HUES48 (cell line): Measurements from ENCODE around the gene CD40LG.

Source experiments
- H3K27ac ChIP-seq: one replicate; pipeline ENCODE4 v1.7.0; 2013; ENCODE audit warnings: low read depth, low read length, inconsistent platforms
- H3K27me3 ChIP-seq: 2 replicates; pipeline ENCODE4 v1.6.1; 2013; ENCODE audit warnings: mild to moderate bottlenecking, low read length; ENCODE audit not compliant: control insufficient read depth, insufficient read depth
- H3K36me3 ChIP-seq: 2 replicates; pipeline ENCODE4 v1.6.1; 2013; ENCODE audit warnings: low read length; ENCODE audit not compliant: control insufficient read depth, insufficient read depth
- H3K4me1 ChIP-seq: 2 replicates; pipeline ENCODE4 v1.6.1; 2013; ENCODE audit warnings: mild to moderate bottlenecking, low read length; ENCODE audit not compliant: control insufficient read depth, insufficient read depth
- H3K4me3 ChIP-seq: 2 replicates; pipeline ENCODE4 v1.5.1; 2013; ENCODE audit warnings: mild to moderate bottlenecking, low read depth, low read length
- H3K9ac ChIP-seq: 2 replicates; pipeline ENCODE4 v1.6.1; 2013; ENCODE audit warnings: mild to moderate bottlenecking, low read depth, low read length, moderate library complexity
- H3K9me3 ChIP-seq: 2 replicates; pipeline ENCODE4 v1.6.1; 2013; ENCODE audit warnings: low read length; ENCODE audit not compliant: control insufficient read depth, insufficient read depth

CD40LG gene

GRCh38 chrX:136625246-136625645 lies 22.7 kb upstream of the CD40LG start:
- Histone ChIP-seq H3K9ac (no peak overlapping the region), H3K4me1 (no peaks in the 10 kb centered on the region), H3K27me3 (peaks cover 4% of the 10 kb centered on the region; the same call in 1 of the 2 replicates), H3K27ac (no peak overlapping the region), H3K36me3 (no peaks in the 10 kb centered on the region), H3K4me3 (no peak overlapping the region), H3K9me3 (no peaks in the 10 kb centered on the region)

GRCh38 chrX:136626237-136626636 lies 21.7 kb upstream of the CD40LG start:
- Histone ChIP-seq H3K4me1 (no peaks in the 10 kb centered on the region), H3K27ac (no peak overlapping the region), H3K9ac (no peak overlapping the region), H3K9me3 (no peaks in the 10 kb centered on the region), H3K27me3 (peaks cover 4% of the 10 kb centered on the region; the same call in 1 of the 2 replicates), H3K4me3 (no peak overlapping the region), H3K36me3 (no peaks in the 10 kb centered on the region)

GRCh38 chrX:136626891-136627290 lies 21.1 kb upstream of the CD40LG start:
- H3K4me1 ChIP-seq, result no peaks in the 10 kb centered on the region
- H3K9me3 ChIP-seq, result no peaks in the 10 kb centered on the region
- no peak overlapping the region for H3K4me3 ChIP-seq
- no peak overlapping the region for H3K9ac ChIP-seq
- peaks cover 4% of the 10 kb centered on the region; the same call in 1 of the 2 replicates for H3K27me3 ChIP-seq
- H3K27ac ChIP-seq, result no peak overlapping the region
- no peaks in the 10 kb centered on the region for H3K36me3 ChIP-seq

GRCh38 chrX:136627409-136627808 lies 20.5 kb upstream of the CD40LG start:
- H3K4me3 ChIP-seq, result no peak overlapping the region
- H3K27ac ChIP-seq, result no peak overlapping the region
- H3K36me3 ChIP-seq, result no peaks in the 10 kb centered on the region
- no peak overlapping the region for H3K9ac ChIP-seq
- H3K9me3 ChIP-seq, result no peaks in the 10 kb centered on the region
- H3K27me3 ChIP-seq, result peaks cover 4% of the 10 kb centered on the region; the same call in 1 of the 2 replicates
- H3K4me1 ChIP-seq, result no peaks in the 10 kb centered on the region

GRCh38 chrX:136629084-136629750 lies 18.7 kb upstream of the CD40LG start:
- Histone ChIP-seq H3K9me3 (no peaks in the 10 kb centered on the region), H3K4me1 (no peaks in the 10 kb centered on the region), H3K27me3 (no peaks in the 10 kb centered on the region), H3K9ac (no peak overlapping the region), H3K4me3 (no peak overlapping the region), H3K36me3 (no peaks in the 10 kb centered on the region), H3K27ac (no peak overlapping the region)

GRCh38 chrX:136630881-136631280 lies 17.1 kb upstream of the CD40LG start:
- H3K9ac ChIP-seq, result no peak overlapping the region
- H3K4me3 ChIP-seq, result no peak overlapping the region
- H3K27me3 ChIP-seq, result no peaks in the 10 kb centered on the region
- H3K4me1 ChIP-seq, result peaks cover 11% of the 10 kb centered on the region
- H3K27ac ChIP-seq, result no peak overlapping the region
- no peaks in the 10 kb centered on the region for H3K36me3 ChIP-seq
- H3K9me3 ChIP-seq, result no peaks in the 10 kb centered on the region

GRCh38 chrX:136635235-136635634 lies 12.7 kb upstream of the CD40LG start:
- peaks cover 12% of the 10 kb centered on the region for H3K4me1 ChIP-seq
- H3K36me3 ChIP-seq, result no peaks in the 10 kb centered on the region
- no peak overlapping the region for H3K9ac ChIP-seq
- H3K9me3 ChIP-seq, result no peaks in the 10 kb centered on the region
- no peak overlapping the region for H3K27ac ChIP-seq
- H3K27me3 ChIP-seq, result peaks cover 7% of the 10 kb centered on the region; the same call in 1 of the 2 replicates
- H3K4me3 ChIP-seq, result no peak overlapping the region

GRCh38 chrX:136636121-136636520 lies 11.8 kb upstream of the CD40LG start:
- H3K9ac ChIP-seq, result no peak overlapping the region
- no peaks in the 10 kb centered on the region for H3K9me3 ChIP-seq
- H3K27me3 ChIP-seq, result peaks cover 7% of the 10 kb centered on the region; the same call in 1 of the 2 replicates
- peaks cover 12% of the 10 kb centered on the region for H3K4me1 ChIP-seq
- peak overlapping the region; percentile 5 for H3K27ac ChIP-seq
- H3K36me3 ChIP-seq, result no peaks in the 10 kb centered on the region
- no peak overlapping the region for H3K4me3 ChIP-seq

GRCh38 chrX:136639506-136640176 lies 8.3 kb upstream of the CD40LG start:
- Histone ChIP-seq H3K4me1 (peaks cover 12% of the 10 kb centered on the region), H3K27ac (no peak overlapping the region), H3K36me3 (no peaks in the 10 kb centered on the region), H3K9ac (no peak overlapping the region), H3K27me3 (peaks cover 7% of the 10 kb centered on the region; the same call in 1 of the 2 replicates), H3K9me3 (no peaks in the 10 kb centered on the region), H3K4me3 (no peak overlapping the region)

- H3K4me3 ChIP-seq, result no peak overlapping the region
- H3K27ac ChIP-seq, result no peak overlapping the region
- no peaks in the 10 kb centered on the region for H3K4me1 ChIP-seq
- no peaks in the 10 kb centered on the region for H3K9me3 ChIP-seq
- H3K9ac ChIP-seq, result no peak overlapping the region
- H3K36me3 ChIP-seq, result no peaks in the 10 kb centered on the region
- H3K27me3 ChIP-seq, result no peaks in the 10 kb centered on the region
These were observed 4.7 kb upstream of the CD40LG start for GRCh38 chrX:136643243-136643642.

GRCh38 chrX:136646602-136647239 lies 1.2 kb upstream of the CD40LG start:
- no peaks in the 10 kb centered on the region for H3K36me3 ChIP-seq
- H3K4me3 ChIP-seq, result no peak overlapping the region
- H3K9me3 ChIP-seq, result no peaks in the 10 kb centered on the region
- no peak overlapping the region for H3K9ac ChIP-seq
- H3K27me3 ChIP-seq, result no peaks in the 10 kb centered on the region
- peaks cover 18% of the 10 kb centered on the region for H3K4me1 ChIP-seq
- no peak overlapping the region for H3K27ac ChIP-seq
